ENCODE measurements around the gene ACOXL.

The ACOXL gene

DNA sequence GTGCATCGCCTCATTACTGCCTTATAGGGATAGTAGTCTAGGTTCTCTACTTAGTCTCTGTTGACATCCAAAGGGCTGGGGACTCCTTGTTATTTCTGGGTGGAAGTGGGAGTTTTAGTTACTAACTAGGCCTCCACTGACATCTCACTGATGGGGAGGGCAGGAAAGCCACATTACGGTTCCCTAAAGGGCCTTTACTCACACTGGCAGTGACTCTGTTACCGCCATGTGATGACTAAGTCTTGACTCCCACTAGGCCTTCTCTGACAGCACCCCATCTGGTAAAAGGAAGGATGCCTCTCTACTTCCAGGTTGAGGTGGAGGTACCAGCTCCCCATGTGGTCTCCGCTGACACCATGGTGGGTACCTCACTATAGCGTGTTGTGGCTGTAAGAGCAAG lies 374.3 kb downstream of the ACOXL start:
- TF ChIP-seq, protein P1, sequence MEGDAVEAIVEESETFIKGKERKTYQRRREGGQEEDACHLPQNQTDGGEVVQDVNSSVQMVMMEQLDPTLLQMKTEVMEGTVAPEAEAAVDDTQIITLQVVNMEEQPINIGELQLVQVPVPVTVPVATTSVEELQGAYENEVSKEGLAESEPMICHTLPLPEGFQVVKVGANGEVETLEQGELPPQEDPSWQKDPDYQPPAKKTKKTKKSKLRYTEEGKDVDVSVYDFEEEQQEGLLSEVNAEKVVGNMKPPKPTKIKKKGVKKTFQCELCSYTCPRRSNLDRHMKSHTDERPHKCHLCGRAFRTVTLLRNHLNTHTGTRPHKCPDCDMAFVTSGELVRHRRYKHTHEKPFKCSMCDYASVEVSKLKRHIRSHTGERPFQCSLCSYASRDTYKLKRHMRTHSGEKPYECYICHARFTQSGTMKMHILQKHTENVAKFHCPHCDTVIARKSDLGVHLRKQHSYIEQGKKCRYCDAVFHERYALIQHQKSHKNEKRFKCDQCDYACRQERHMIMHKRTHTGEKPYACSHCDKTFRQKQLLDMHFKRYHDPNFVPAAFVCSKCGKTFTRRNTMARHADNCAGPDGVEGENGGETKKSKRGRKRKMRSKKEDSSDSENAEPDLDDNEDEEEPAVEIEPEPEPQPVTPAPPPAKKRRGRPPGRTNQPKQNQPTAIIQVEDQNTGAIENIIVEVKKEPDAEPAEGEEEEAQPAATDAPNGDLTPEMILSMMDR (IDR thresholded peaks at IDR 0.05; ENCODE audit: borderline replicate concordance, insufficient read depth, low read depth, low read length): no peak
- no peak overlapping the region for H3K4me3 ChIP-seq (ENCODE audit: low read depth, low read length)

GRCh38 chr2:111108745-111109271 lies 376.4 kb downstream of the ACOXL start:
- H3K4me3 ChIP-seq (ENCODE audit: low read depth, low read length): no peak overlapping the region
- TF ChIP-seq, protein P1 (IDR thresholded peaks at IDR 0.05; ENCODE audit: borderline replicate concordance, insufficient read depth, low read depth, low read length): no peak

GRCh38 chr2:111111101-111111755 lies 378.9 kb downstream of the ACOXL start:
- H3K4me3 ChIP-seq (ENCODE audit: low read depth, low read length): no peak overlapping the region
- TF ChIP-seq, protein P1 (IDR thresholded peaks at IDR 0.05; ENCODE audit: borderline replicate concordance, insufficient read depth, low read depth, low read length): no peak

DNA sequence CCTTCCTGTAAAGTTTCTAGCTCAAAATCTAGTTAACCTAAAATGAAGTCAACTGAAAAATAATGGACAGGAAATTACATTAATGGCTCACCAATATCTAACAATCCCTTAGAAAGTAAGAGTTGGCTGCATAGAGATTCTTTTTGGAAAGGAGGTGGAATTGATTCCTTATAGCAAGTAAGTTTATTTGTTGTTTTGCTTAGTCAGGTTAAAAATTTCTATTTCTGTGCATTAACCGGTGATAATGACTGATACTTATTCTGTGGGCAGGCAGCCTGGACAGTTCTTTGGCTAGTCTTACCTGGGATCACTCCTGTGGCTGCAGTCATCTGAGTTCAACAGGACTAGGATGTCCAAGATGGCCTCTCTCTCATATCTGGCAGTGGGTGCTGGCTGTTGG lies 381.5 kb downstream of the ACOXL start:
- TF ChIP-seq, protein P1 (IDR thresholded peaks at IDR 0.05; ENCODE audit: borderline replicate concordance, insufficient read depth, low read depth, low read length): no peak
- H3K4me3 ChIP-seq (ENCODE audit: low read depth, low read length): no peak overlapping the region

DNA sequence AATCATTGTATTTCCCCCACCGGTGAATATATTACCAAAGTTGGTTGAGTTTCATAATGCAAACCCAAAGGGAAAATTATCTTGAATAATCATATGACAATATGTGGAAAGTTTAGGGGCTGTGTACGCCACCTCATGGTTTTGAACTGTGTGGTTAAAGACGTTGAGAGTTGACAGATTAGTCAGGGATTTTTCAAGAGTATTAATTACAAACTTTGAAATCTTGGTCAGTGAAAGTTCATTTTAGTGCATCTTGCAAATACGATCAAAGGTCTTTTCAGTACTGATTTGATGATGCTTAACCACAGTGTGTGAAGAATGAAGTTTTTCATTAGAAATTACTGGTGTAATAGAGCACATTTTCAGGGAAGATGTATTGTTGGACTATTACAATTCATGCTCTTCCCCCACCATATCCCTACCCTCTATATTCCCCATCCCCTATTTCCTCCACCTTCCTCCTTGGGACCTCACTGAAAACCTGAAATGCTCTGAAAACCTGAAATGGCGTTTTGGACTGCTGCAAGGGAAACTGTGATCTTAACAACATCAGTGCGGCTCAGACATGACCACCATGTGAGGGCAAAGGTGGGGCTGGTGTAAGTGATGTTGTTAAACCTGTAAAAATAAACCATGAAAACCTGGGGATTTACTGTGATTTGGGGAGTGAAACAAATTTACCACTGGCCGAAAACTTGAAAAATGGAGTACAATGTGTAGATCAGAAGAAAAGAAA lies 383.8 kb downstream of the ACOXL start:
- no peak overlapping the region for H3K4me3 ChIP-seq (ENCODE audit: low read depth, low read length)

DNA sequence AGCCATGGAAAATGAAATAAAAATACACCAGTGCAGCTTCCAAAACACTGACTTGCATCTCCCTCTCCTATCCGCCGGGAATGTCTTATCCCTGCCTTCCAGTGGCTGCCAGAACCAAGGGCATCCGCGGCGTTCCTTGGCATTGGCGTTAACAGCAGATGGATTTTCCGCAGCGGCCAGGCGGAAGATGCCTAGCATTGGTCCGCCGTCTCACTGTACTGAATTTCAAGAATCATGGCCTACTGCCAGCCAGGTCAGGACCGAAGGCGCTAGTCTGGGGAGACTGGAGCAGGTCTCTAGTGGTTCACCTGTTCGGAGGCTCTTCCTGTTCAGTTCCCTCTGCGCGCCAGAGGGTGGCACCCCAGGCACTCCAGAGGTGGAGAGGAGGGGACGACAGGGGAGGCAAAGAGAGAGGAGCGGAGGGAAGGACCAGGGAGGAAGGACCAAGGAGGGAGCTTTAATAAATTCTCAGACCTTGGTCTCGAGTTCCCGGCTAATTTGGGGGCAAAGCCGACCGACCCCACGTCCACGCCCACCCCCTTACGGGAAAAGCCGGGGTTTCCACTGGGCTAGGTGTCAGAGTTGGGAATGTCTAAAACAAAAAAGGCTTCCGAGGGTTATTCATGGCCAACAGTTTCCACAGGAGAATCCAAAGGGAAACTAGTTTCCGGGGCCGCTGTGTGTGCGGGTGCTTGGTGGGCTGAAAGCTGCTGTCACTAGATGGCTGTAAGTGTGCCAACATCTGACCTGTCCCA lies 384.6 kb downstream of the ACOXL start:
- H3K4me3 ChIP-seq (ENCODE audit: low read depth, low read length): no peak overlapping the region
- TF ChIP-seq, protein P1 (IDR thresholded peaks at IDR 0.05; ENCODE audit: borderline replicate concordance, insufficient read depth, low read depth, low read length): peak; percentile 90

More for the DNA sequence above, 383.8 kb downstream of the ACOXL start:
- TF ChIP-seq, protein P1 (IDR thresholded peaks at IDR 0.05; ENCODE audit: borderline replicate concordance, insufficient read depth, low read depth, low read length): no peak
